Measurements from ENCODE around the gene TOE1.

Gene TOE1

DNA sequence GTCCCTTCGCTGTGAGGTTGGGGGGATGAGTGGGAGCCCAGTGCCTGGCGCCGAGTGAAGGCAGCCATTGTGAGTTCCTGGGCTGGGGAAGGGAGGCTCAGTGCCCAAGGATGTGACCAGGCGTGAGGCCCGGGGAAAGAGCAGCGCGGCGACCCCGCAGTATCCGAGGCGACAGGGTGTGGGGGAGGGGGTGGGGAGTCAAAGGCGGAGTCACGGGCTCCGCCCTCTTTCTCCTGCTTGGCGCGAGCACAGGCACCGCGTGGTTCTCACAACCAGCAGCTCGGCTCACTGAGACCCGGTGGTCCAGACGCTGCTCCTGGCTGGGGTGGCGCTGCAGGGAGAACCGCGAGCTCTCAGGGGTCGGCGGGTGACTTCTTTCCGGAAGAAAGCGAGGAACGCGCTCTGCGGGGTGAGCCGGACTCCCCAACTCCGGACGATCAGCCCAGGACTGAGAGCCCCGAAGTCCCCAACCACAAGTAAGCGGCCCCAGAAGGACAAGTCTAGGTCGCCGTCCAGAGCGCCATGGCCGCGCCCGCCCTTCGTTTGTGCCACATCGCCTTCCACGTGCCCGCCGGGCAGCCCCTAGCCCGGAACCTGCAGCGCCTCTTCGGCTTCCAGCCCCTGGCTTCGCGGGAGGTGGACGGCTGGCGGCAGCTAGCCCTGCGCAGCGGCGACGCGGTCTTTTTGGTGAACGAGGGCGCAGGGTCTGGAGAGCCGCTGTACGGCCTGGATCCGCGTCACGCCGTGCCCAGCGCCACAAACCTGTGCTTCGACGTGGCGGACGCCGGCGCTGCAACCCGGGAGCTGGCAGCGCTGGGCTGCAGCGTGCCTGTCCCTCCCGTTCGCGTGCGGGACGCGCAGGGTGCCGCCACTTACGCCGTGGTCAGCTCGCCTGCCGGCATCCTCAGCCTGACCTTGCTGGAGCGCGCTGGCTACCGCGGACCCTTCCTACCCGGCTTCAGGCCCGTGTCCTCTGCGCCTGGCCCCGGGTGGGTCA lies 13.0 kb upstream of the TOE1 start, which contains the start of gene HPDL:
Gene HPDL (plus strand): TSS at position 269 of the 997 bp plus-strand sequence. CDS start 254 bp downstream, at position 523.
- no peak for DNase-seq (ENCODE audit: low read depth)

DNA sequence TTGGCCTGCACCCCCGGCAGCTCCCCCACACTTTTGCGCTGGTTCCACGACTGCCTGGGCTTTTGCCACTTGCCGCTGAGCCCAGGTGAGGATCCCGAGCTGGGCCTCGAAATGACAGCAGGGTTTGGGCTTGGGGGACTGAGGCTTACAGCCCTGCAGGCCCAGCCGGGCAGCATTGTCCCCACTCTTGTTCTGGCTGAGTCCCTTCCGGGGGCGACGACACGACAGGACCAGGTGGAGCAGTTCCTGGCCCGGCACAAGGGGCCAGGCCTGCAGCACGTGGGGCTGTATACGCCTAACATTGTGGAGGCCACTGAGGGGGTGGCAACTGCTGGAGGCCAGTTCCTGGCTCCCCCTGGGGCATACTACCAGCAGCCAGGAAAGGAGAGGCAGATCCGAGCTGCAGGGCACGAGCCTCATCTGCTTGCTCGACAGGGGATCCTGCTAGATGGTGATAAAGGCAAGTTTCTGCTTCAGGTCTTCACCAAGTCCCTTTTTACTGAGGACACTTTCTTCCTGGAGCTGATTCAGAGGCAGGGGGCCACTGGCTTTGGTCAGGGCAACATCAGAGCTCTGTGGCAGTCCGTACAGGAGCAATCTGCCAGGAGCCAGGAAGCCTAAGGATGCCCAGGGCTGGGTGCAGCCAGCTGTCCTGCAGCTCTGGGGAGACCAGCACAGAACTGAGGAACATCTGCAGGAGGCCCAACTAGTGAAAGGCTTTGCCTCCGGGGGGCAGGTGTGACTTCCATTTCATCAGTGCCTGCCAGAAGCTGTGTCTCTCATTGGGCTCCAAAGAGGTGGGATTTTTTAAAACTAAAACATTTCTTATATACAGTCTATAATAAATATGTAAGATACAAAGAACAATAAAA lies 12.1 kb upstream of the TOE1 start:
- no peak for DNase-seq (ENCODE audit: low read depth)

DNA sequence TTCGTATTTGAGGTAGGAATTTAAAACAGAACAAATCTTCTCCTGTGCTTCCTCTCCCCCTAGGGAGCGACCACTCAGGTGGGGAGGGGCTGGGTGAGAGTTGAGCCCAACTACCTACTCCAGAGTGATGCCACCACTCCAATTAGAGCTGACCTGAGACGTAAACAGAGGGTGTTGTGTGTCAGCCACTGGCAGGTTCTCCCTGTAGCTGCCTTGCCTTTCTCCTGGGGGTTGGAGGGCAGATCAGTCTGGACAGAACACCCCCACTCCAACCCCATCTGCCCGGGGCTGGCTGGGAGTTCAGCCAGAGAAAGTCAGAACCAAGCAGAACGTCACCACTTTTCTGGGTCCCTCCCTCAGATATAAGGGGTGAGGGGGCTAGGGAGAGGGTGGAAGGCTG lies 11.3 kb upstream of the TOE1 start:
- no peak for DNase-seq (ENCODE audit: low read depth)

DNA sequence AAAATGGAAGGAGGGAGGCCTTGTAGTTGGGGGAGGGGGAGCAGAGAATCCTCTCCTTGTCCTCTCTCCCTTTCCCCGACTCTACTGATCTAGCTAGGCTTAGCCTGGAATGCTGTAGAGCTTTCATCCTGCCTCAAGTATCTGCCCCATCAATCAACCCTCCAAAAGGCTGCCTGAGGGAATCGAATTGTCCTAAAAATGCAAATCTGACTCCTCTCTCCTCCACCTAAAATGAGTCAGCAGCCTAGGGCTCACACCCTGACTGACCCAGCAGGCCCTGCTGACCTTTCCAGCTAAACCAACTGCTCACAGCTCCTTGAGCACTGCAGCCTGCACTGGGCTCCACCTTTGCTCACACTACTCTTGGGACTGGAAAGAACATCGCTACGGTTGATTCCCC lies 10.5 kb upstream of the TOE1 start:
- DNase-seq (ENCODE audit: low read depth): no peak

DNA sequence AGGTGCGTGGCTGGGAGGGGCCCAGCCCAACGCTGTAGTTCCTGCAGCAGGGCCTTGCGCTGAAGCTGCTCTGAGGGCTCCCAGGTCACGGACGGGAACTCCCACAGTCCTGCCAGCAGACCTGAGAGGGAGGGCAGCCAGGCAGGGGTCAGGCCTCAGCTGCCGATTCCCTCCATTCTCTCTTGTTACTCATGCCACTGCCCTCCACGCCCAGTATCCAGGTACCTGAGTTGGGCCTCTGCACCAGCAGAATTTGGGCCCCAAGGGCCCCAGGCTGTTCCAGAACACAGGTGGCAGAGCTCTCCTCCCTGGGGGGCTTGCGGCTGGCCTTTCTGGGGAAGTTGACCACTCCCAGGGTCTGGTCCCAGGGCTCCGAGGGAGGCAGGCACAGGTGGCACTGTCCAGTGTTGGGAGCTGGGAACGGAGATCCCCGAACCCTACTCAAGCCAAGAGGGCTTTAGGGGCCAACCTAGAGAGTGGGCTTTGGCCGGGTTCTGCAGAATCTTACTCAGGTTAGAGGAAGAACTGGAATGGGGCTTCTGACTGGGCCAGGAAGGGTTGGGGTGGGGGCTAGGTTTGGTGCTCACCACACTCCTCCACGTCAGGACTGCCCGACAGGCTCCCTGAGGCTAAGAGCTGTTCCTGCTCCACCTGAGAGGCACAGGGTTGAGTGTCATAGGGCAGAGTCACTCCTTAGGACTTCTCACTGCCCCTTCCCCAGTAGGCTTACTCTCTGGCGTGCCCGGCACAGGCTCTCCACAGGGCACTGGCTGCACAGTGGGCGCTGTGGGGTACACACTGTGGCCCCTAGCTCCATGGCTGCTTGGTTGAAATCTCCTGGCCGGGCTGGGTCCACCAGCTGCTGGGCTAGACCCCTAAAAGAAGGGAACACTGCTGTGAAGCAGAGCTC lies 8.3 kb upstream of the TOE1 start:
- DNase-seq (ENCODE audit: low read depth): no peak

- no peak for DNase-seq (ENCODE audit: low read depth)
These were observed 7.6 kb upstream of the TOE1 start for GRCh38 chr1:45332346-45332720.

DNA sequence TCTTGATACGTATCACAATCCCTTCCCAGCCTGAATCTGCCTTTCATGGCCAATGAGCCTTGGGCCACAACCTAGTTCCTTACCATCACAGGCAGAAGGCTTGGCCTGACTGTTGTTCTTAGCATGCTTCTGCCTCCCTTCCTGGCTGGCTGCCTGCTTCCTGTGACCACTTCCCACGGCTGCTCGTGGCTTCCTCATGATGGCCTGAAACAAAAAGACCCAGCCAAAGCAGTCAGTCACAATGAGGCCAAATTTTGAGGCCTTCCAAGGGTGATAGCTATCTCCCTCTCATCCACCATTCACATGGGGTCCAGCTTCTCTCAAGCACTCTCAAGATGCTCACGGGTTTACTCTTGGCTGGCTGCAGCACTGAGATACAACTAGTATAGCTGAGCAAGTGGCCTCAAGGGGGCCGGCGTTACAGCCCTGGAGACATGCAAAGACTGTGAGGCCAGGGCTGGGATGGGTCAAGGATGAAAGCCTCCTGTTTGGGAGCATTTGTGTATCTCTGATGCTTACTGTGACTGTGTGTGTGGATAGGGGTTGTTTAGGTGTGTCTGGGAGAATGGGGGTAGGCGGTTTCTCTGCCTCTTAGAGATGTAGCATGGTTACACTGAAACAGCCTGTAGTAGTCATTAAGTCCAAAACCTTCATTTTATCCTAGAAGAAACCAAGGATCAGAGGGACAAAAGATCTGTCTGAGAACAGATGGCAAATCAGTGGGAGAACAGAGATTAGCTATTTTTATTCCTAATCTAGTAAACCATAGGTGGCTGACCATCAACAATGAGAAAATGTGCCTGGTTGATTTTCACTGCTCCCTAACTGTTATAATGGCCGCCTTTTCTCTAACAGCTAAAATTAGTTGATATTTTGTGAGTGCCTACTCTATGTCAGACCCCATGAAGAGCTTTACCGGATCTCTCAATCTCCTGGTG lies 5.4 kb upstream of the TOE1 start:
- DNase-seq (ENCODE audit: low read depth): no peak

- no peak for DNase-seq (ENCODE audit: low read depth)
These were observed 4.1 kb upstream of the TOE1 start for GRCh38 chr1:45335855-45336324.

DNA sequence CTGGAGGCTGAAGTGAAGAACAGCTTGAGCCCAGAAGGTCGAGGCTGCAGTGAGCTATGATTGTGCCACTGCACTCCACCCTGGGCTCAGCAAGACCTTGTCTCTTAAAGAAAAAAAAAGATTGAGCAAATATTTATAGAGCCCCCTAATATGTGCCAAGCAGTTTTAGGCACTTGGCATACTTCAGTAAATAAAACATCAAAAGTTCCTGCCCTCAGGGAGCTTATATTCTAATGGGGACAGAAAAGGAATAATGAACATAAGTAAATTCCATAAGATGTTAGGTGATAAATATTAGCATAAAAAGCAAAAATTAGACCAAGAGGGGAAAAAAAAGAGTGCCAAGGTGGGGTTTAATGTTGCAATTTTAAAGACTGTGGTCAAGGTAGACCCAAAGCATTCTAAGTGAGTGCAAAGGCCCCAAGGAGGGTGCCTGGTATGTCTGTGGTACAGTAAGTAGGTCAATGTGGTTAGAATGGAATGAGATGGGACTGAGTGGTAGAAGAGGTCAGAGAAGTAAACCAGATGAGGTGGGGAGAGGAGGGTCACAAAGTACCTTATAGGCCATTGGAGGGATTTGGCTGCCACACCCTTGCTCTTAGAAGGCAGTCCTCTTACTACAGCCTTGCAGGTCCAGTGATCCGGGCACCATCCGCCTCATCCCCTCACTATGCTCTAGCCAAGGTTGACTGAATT lies 2.2 kb upstream of the TOE1 start:
- DNase-seq (ENCODE audit: low read depth): no peak

- no peak for DNase-seq (ENCODE audit: low read depth)
These were observed 971 bp downstream of the TOE1 start for GRCh38 chr1:45340816-45341466.

DNA sequence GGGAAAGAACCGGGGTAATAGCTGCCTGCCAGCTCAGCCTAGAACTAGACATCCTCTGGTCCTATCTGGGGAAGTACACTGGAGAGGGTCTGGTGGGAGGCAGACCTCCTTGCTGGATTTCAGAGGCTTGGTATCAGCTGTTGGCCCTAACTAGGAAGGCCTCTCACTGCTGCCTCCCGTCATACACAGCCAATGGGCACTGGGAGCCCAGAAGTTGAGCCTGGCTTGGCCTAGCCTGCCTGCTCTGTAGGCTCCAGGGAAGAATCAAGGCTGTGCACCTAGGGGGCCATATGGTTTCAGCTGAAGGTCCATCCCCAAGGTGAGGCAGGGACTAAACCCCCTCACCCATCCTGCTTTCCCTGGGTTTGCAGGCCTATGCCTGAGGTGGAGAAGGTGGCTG lies 4.5 kb downstream of the TOE1 start:
- DNase-seq (ENCODE audit: low read depth): no peak

GRCh38 chr1:45345014-45345413 lies 5.0 kb downstream of the TOE1 start:
- DNase-seq (ENCODE audit: low read depth): no peak

DNA sequence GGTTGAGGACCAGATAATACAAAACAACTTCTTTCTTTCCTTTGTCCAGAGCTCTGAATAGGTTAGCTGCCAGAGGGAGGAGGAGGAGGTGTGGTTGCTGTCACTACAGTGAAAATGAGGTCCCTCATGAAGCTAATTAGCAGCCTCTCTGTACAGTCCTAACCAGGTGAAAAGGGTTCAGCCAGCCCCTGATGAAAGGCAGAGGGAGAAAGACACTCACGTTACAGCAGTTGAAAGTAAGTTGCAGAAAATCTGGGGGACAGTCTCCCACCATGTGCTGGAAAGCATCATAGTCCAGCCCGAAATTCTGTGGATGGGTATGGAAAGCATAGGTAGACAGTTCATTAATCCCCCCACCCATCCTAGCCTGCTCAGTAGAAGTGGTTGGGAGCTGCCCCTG lies 6.5 kb downstream of the TOE1 start:
- DNase-seq (ENCODE audit: low read depth): no peak

DNA sequence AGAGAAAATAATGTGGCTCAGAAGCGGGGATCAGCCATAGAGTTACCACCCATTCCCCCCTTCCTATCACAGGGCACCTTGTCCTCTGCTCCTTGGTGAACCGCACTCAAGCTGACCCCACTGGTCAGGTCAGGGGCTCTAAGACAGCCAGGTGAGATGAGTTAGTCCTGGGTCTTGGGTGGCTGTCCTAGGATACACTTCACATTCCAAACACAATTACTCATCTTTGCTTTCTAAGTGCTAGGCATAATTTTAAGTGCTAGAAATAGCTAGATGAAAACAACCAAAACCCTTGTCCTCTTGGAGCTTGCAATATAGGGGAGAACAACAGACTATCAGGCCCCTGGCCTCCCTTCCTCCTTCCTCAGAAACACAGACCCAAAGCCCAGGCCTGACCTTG lies 8.1 kb downstream of the TOE1 start:
- no peak for DNase-seq (ENCODE audit: low read depth)

DNA sequence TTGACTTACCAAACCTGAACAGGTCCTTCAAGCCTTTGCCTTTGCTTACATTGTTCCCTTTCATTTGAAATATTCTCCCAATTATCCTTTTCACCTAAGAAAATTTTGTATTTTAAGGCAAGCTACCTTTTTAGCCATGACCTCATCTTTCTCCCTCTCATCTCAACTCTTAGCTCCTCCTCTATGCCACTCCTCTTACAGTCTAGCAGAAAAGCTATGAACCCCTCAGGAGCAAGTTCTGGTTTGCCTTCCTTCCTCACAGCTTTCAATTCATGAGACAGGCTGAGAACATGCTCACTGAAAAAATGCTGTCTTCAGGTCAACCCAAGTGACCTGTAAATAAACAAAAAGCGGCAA lies 8.6 kb downstream of the TOE1 start:
- DNase-seq (ENCODE audit: low read depth): no peak

DNA sequence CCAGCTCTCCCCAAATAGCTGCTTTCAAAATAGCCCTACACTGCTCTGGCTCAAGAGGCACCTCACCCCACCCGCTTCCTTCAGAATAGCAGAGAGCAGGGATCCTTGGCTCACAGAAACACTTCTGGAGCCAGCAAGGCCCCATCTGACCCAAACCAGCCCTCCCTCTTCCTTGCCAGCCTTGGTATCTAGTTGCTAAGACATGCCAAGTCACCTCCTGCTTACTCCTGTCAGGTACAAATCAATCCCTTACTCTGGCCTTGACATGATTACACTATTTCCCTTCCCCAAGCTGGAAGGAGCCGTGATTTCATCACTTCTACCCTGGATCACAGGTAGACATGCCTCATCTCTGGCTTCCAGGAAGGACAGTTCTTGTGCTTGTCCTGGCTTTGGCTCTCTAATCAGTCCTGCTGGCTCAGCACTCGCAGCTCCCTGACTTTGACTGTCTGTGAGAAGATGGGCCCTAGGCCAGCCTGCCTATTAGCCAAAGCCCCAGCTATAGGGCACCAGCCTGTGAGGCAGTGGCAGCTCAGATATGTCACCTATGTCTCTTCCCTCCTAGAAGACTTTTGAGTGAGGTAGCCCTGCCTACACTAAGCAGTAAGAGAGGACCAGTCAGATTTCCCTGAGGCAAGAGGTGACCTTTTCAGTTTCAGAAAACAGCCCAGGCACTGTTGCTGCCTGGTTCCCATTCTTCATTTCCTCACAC lies 9.2 kb downstream of the TOE1 start:
- no peak for DNase-seq (ENCODE audit: low read depth)

- no peak for DNase-seq (ENCODE audit: low read depth)
These were observed 11.5 kb downstream of the TOE1 start for GRCh38 chr1:45351508-45351907.

- DNase-seq (ENCODE audit: low read depth): no peak
These were observed 13.7 kb downstream of the TOE1 start for GRCh38 chr1:45353685-45354084.

DNA sequence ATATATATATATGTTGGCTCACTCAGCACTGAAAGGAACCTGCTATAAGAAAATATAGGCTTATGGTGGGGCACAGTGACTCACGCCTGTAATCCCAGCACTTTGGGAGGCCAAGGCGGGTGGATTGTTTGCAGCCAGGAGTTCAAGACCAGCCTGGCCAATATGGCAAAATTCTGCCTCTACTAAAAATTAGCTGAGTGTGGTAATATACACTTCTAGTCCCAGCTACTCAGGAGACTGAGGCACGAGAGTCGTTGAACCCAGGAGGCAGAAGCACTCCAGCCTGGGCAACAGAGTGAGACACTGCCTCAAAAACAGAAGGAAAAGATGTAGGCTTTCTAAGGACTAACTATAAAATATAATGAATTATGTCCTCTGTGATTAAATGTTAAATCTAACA lies 14.9 kb downstream of the TOE1 start:
- DNase-seq (ENCODE audit: low read depth): no peak

Data from GM04503 (cell line).